Measurements from ENCODE around the gene ANAPC10. TPM values are rescaled to one million over a fixed set of nuclear protein-coding genes. Genes with fewer than 3 reads are reported as not detected.

ANAPC10 gene
- total RNA-seq, 1 experiment from 2014 or later, result 10.5 TPM

DNA sequence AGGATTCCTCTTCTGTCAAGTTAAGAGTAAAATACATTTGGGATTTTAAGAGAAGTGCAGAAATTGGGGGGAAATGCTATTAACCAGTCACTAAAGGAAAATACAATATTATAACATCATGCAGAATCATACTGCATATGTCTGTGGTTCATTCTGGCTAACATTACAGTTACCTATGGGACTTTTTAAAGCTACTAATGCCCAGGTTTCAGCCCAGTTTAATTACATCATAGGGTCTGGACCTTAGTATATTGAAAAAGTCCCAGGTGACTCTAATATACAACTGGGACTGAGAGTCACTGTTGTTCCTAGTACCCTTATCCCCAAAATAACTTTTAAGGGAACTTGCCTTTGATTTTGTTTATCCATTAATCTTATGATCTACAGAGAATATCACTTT, 10.1 kb upstream of the ANAPC10 start:
- H3K4me3 ChIP-seq (ENCODE audit: low read depth in 2 of 2, low read length in 2 of 2), result no peak overlapping the region
- no peaks in the 10 kb centered on the region for H3K4me1 ChIP-seq (ENCODE audit: control insufficient read depth, insufficient read depth, low read length)
- CTCF ChIA-PET, result no interaction called here
- TF ChIP-seq TCF7L2 (IDR thresholded peaks at IDR 0.05; ENCODE audit: low read depth, low read length), result no peak
- TF ChIP-seq, protein P1, sequence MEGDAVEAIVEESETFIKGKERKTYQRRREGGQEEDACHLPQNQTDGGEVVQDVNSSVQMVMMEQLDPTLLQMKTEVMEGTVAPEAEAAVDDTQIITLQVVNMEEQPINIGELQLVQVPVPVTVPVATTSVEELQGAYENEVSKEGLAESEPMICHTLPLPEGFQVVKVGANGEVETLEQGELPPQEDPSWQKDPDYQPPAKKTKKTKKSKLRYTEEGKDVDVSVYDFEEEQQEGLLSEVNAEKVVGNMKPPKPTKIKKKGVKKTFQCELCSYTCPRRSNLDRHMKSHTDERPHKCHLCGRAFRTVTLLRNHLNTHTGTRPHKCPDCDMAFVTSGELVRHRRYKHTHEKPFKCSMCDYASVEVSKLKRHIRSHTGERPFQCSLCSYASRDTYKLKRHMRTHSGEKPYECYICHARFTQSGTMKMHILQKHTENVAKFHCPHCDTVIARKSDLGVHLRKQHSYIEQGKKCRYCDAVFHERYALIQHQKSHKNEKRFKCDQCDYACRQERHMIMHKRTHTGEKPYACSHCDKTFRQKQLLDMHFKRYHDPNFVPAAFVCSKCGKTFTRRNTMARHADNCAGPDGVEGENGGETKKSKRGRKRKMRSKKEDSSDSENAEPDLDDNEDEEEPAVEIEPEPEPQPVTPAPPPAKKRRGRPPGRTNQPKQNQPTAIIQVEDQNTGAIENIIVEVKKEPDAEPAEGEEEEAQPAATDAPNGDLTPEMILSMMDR (IDR thresholded peaks at IDR 0.05), result no peak
- no peak for TF ChIP-seq SIN3A (IDR thresholded peaks at IDR 0.05; ENCODE audit: borderline replicate concordance, insufficient read depth, low read depth, low read length)
- TF ChIP-seq, protein P2, sequence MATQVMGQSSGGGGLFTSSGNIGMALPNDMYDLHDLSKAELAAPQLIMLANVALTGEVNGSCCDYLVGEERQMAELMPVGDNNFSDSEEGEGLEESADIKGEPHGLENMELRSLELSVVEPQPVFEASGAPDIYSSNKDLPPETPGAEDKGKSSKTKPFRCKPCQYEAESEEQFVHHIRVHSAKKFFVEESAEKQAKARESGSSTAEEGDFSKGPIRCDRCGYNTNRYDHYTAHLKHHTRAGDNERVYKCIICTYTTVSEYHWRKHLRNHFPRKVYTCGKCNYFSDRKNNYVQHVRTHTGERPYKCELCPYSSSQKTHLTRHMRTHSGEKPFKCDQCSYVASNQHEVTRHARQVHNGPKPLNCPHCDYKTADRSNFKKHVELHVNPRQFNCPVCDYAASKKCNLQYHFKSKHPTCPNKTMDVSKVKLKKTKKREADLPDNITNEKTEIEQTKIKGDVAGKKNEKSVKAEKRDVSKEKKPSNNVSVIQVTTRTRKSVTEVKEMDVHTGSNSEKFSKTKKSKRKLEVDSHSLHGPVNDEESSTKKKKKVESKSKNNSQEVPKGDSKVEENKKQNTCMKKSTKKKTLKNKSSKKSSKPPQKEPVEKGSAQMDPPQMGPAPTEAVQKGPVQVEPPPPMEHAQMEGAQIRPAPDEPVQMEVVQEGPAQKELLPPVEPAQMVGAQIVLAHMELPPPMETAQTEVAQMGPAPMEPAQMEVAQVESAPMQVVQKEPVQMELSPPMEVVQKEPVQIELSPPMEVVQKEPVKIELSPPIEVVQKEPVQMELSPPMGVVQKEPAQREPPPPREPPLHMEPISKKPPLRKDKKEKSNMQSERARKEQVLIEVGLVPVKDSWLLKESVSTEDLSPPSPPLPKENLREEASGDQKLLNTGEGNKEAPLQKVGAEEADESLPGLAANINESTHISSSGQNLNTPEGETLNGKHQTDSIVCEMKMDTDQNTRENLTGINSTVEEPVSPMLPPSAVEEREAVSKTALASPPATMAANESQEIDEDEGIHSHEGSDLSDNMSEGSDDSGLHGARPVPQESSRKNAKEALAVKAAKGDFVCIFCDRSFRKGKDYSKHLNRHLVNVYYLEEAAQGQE (IDR thresholded peaks at IDR 0.05; ENCODE audit: insufficient read depth in 1 of 2, low read depth in 2 of 2, low read length in 1 of 2), result no peak
- TF ChIP-seq POLR2AphosphoS5 (IDR thresholded peaks at IDR 0.05; ENCODE audit: low read depth, low read length), result no peak
- intact Hi-C loops (cut with micrococcal nuclease; ENCODE audit: unreplicated experiment) (no loop called here), in situ Hi-C loops (cut with HindIII; ENCODE audit: low pct_unique_long_range_greater_than_20kb, low sequenced_read_pairs) (no loop called here)
- DNase-seq (ENCODE audit: low read depth, low spot score), result no peak
- H3K27ac ChIP-seq (ENCODE audit: low read length), result no peak overlapping the region
- peaks cover 71% of the 10 kb centered on the region for H3K36me3 ChIP-seq (ENCODE audit: control insufficient read depth, insufficient read depth, low read length)
- no peaks in the 10 kb centered on the region for H3K27me3 ChIP-seq (ENCODE audit: control insufficient read depth, insufficient read depth, low read length)
- BruUV-seq (replicated peaks), result no TSS peak
- ATAC-seq, result no peak
- H3K9me3 ChIP-seq (ENCODE audit: control insufficient read depth, insufficient read depth, low read depth, low read length), result no peaks in the 10 kb centered on the region
- POLR2A ChIA-PET, result no interaction called here

DNA sequence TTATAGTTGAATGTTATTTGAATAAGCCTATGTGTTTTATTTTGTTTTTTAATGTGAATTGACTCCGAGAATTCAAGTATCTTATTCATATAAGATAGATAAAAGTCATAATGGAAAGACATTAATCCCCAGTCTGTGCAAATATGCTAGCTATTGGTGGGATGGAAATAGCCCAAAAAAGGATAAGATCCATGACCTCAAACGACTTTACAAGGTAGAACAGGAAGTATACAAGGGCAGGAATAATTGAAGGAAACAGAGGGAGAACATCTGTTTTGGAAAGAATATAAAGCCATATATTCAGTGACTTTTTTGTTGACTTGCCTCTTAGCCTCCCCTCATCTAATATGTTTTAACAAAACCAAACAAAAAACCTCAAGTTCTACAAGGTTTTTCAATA, 9.1 kb upstream of the ANAPC10 start:
- in situ Hi-C loops (cut with HindIII; ENCODE audit: low pct_unique_long_range_greater_than_20kb, low sequenced_read_pairs) (no loop called here), intact Hi-C loops (cut with micrococcal nuclease; ENCODE audit: unreplicated experiment) (no loop called here)
- CTCF ChIA-PET, result no interaction called here
- Histone ChIP-seq H3K9me3 (ENCODE audit: control insufficient read depth, insufficient read depth, low read depth, low read length) (no peaks in the 10 kb centered on the region), H3K27me3 (ENCODE audit: control insufficient read depth, insufficient read depth, low read length) (no peaks in the 10 kb centered on the region), H3K36me3 (ENCODE audit: control insufficient read depth, insufficient read depth, low read length) (peaks cover 65% of the 10 kb centered on the region), H3K4me3 (ENCODE audit: low read depth in 2 of 2, low read length in 2 of 2) (no peak overlapping the region), H3K27ac (ENCODE audit: low read length) (no peak overlapping the region), H3K4me1 (ENCODE audit: control insufficient read depth, insufficient read depth, low read length) (no peaks in the 10 kb centered on the region)
- DNase-seq (ENCODE audit: low read depth, low spot score) (no peak), ATAC-seq (no peak)
- BruUV-seq (replicated peaks), result no TSS peak
- no peak for TF ChIP-seq POLR2AphosphoS5 (IDR thresholded peaks at IDR 0.05; ENCODE audit: low read depth, low read length)
- TF ChIP-seq SIN3A (IDR thresholded peaks at IDR 0.05; ENCODE audit: borderline replicate concordance, insufficient read depth, low read depth, low read length), result no peak
- TF ChIP-seq, protein P2 (IDR thresholded peaks at IDR 0.05; ENCODE audit: insufficient read depth in 1 of 2, low read depth in 2 of 2, low read length in 1 of 2), result no peak
- no peak for TF ChIP-seq TCF7L2 (IDR thresholded peaks at IDR 0.05; ENCODE audit: low read depth, low read length)
- TF ChIP-seq, protein P1 (IDR thresholded peaks at IDR 0.05), result no peak
- POLR2A ChIA-PET, result no interaction called here
